ENCODE data around the gene PNPLA3.

DNA sequence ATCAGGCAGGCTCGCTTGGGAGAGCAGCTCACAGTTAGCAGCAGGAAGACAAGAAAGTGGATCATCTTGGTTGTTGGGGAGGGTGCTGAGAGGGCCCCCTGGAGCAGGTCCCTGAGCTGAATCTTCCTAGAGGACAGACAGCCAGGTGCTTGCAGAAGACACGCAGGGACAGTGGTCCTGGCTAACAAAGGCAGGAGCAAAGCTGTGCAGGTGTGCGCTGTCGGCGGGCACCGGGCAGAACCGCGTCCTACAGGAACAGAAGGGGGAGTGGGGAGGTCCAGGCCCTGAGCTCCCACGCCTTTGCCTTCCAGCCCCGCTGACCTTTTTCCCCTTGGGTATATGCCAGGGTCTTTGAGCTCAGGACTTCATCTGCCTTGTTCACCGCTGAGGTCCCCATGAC lies 70.4 kb downstream of the PNPLA3 start:
- no peak for TF ChIP-seq POLR2A (IDR thresholded peaks at IDR 0.05)
- TF ChIP-seq POLR2AphosphoS5 (IDR thresholded peaks at IDR 0.05): no peak
